Mesendoderm (in vitro differentiated cells): Measurements from ENCODE around the gene COL13A1.
A peak's percentile ranks its signal among the peaks of the same experiment; 100 is the strongest.

ENCODE experiments used
- DNase-seq: peaks from one replicate; pipeline ENCODE4 v3.0.0; 2013
- H2AK5ac ChIP-seq: 2 replicates; pipeline ENCODE4 v1.6.1; 2013; ENCODE audit warnings: low read length, inconsistent platforms
- H2BK120ac ChIP-seq: 2 replicates; pipeline ENCODE4 v1.6.1; 2013; ENCODE audit warnings: low read depth, mild to moderate bottlenecking, low read length, moderate library complexity, mixed read lengths
- H2BK15ac ChIP-seq: replicated peaks from 2 replicates; pipeline ENCODE4 v1.6.1; 2013; ENCODE audit warnings: low read depth, mild to moderate bottlenecking, moderate library complexity
- H2BK5ac ChIP-seq: 2 replicates; pipeline ENCODE4 v1.6.1; 2013; ENCODE audit warnings: low read length, inconsistent platforms
- H3K18ac ChIP-seq: 2 replicates; pipeline ENCODE4 v1.6.1; 2013; ENCODE audit warnings: mild to moderate bottlenecking, low read length, mixed read lengths
- H3K23ac ChIP-seq: one replicate; pipeline ENCODE4 v1.6.1; 2013; ENCODE audit warnings: low read length
- H3K27ac ChIP-seq: 2 replicates; pipeline ENCODE4 v1.5.1; 2013; ENCODE audit warnings: low read depth, mild to moderate bottlenecking, inconsistent platforms, low read length, moderate library complexity
- H3K27me3 ChIP-seq: 2 replicates; pipeline ENCODE4 v1.6.1; 2013; ENCODE audit warnings: low read length, control low read depth, mild to moderate bottlenecking, inconsistent platforms; ENCODE audit not compliant: insufficient read depth, poor library complexity
- H3K36me3 ChIP-seq: 2 replicates; pipeline ENCODE4 v1.6.1; 2013; ENCODE audit warnings: low read length, inconsistent platforms; ENCODE audit not compliant: control insufficient read depth, insufficient read depth
- H3K4ac ChIP-seq: one replicate; pipeline ENCODE4 v1.6.1; 2013; ENCODE audit warnings: low read depth, mild to moderate bottlenecking, low read length, moderate library complexity
- H3K4me1 ChIP-seq: 2 replicates; pipeline ENCODE4 v1.6.1; 2013; ENCODE audit warnings: low read depth, low read length, inconsistent platforms; ENCODE audit not compliant: control insufficient read depth
- H3K4me2 ChIP-seq: 2 replicates; pipeline ENCODE4 v1.6.1; 2013; ENCODE audit warnings: low read length
- H3K4me3 ChIP-seq: 2 replicates; pipeline ENCODE4 v1.5.1; 2013; ENCODE audit warnings: mild to moderate bottlenecking, low read length
- H3K56ac ChIP-seq: one replicate; pipeline ENCODE4 v1.6.1; 2013; ENCODE audit warnings: low read length
- H3K79me1 ChIP-seq: 2 replicates; pipeline ENCODE4 v1.6.1; 2013; ENCODE audit warnings: low read length, inconsistent platforms
- H3K79me2 ChIP-seq: 2 replicates; pipeline ENCODE4 v1.6.1; 2013; ENCODE audit warnings: mild to moderate bottlenecking, low read length; ENCODE audit not compliant: control insufficient read depth, insufficient read depth
- H3K9ac ChIP-seq: 2 replicates; pipeline ENCODE4 v1.6.1; 2013; ENCODE audit warnings: low read length, inconsistent platforms
- H4K5ac ChIP-seq: one replicate; pipeline ENCODE4 v1.6.1; 2013; ENCODE audit warnings: low read length
- H4K8ac ChIP-seq: one replicate; pipeline ENCODE4 v1.6.1; 2013; ENCODE audit warnings: low read depth, mild to moderate bottlenecking, control low read depth, low read length, moderate library complexity
- WGBS: extraction: QIAGEN DNeasy Blood & Tissue Kit; methylation state at CpG from one replicate; pipeline ENCODE4 v1.1.7; 2013; ENCODE audit warnings: low lambda C conversion rate, missing lambda C conversion rate; ENCODE audit not compliant: insufficient coverage; ENCODE audit errors: extremely low coverage; 5-methylcytosine and 5-hydroxymethylcytosine counted together

COL13A1 gene

DNA sequence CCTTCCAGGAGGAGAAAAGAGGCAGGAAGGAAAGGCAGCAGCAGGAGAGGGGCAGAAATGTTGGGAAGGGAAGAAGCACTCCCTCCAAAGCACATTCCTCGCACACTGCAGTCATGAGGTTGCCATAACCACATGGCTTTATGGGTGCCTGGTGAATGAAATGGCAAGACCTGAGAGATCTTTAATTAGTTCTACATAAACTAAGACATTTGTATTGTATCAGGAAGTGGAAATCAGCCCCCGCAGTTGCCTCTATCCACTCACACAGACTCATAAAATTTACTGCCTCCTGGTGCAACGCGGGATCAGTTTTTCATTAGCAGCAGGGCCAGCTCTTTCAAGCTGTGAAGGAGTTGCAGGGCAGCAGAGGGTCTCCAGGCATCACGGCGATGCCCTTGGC, 106.4 kb downstream of the COL13A1 start:
- no peak overlapping the region for H2AK5ac ChIP-seq
- DNase-seq = no peak
- no peak overlapping the region for H4K8ac ChIP-seq
- H3K36me3 ChIP-seq = no peaks in the 10 kb centered on the region
- no peak overlapping the region for H2BK120ac ChIP-seq
- no peak overlapping the region for H3K4me2 ChIP-seq
- H3K79me2 ChIP-seq = no peaks in the 10 kb centered on the region
- H3K18ac ChIP-seq = no peak overlapping the region
- no peak overlapping the region for H2BK5ac ChIP-seq
- no peak overlapping the region for H3K56ac ChIP-seq
- no peak overlapping the region for H3K27ac ChIP-seq
- no peaks in the 10 kb centered on the region for H3K27me3 ChIP-seq
- H2BK15ac ChIP-seq = no peak overlapping the region
- H3K4me1 ChIP-seq = peaks cover 10% of the 10 kb centered on the region
- H3K23ac ChIP-seq = no peak overlapping the region
- no peak overlapping the region for H3K4me3 ChIP-seq
- H3K79me1 ChIP-seq = no peaks in the 10 kb centered on the region
- H3K4ac ChIP-seq = no peak overlapping the region
- no CpG with 5 or more reads among the region's 6 CpGs for WGBS
- H3K9ac ChIP-seq = no peak overlapping the region
- no peak overlapping the region for H4K5ac ChIP-seq

DNA sequence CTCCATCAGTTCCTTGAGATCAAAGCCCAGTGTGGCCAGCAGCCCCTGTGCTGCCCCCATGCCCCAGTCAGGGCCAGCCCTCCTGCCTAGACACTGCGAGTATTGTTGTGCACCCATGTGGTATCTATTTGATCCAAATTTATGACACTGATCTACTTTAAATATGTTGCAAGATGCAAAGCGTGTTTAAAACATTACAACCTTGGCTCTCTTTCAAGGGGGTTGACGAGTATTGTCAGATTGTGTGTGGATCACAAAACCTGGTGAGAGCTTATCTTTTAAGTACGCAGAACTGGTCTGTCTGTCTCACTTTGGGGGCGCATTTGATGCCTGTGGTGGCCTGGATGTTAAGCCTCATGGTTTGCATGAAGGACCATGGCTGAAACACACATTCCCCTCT, 108.9 kb downstream of the COL13A1 start:
- Histone ChIP-seq H3K18ac (no peak overlapping the region), H3K56ac (peak overlapping the region; percentile 36), H2BK120ac (no peak overlapping the region), H3K36me3 (no peaks in the 10 kb centered on the region), H3K9ac (no peak overlapping the region), H3K4ac (no peak overlapping the region), H3K4me1 (peaks cover 10% of the 10 kb centered on the region), H3K79me1 (no peaks in the 10 kb centered on the region), H3K27me3 (no peaks in the 10 kb centered on the region), H3K23ac (no peak overlapping the region), H3K4me2 (no peak overlapping the region), H3K79me2 (no peaks in the 10 kb centered on the region), H4K5ac (no peak overlapping the region), H2AK5ac (no peak overlapping the region), H2BK15ac (no peak overlapping the region), H2BK5ac (no peak overlapping the region), H3K4me3 (no peak overlapping the region), H4K8ac (no peak overlapping the region), H3K27ac (no peak overlapping the region)
- no CpG with 5 or more reads among the region's 5 CpGs for WGBS
- no peak for DNase-seq

GRCh38 chr10:69911613-69912528, 110.2 kb downstream of the COL13A1 start:
- Histone ChIP-seq H3K4ac (peak overlapping the region; percentile 50), H3K79me2 (no peaks in the 10 kb centered on the region), H4K5ac (no peak overlapping the region), H3K4me3 (no peak overlapping the region), H2BK5ac (no peak overlapping the region), H3K4me2 (no peak overlapping the region), H3K23ac (no peak overlapping the region), H4K8ac (no peak overlapping the region), H3K27ac (no peak overlapping the region), H3K27me3 (no peaks in the 10 kb centered on the region), H3K18ac (peak overlapping the region; percentile 19), H2AK5ac (no peak overlapping the region), H3K9ac (peak overlapping the region; percentile 16), H2BK15ac (no peak overlapping the region), H3K56ac (peak overlapping the region; percentile 54), H3K4me1 (peaks cover 10% of the 10 kb centered on the region), H3K79me1 (no peaks in the 10 kb centered on the region), H3K36me3 (no peaks in the 10 kb centered on the region), H2BK120ac (no peak overlapping the region)
- WGBS = no CpG with 5 or more reads among the region's 18 CpGs
- DNase-seq = peak; percentile 42

- Histone ChIP-seq H3K79me1 (no peaks in the 10 kb centered on the region), H2AK5ac (peak overlapping the region; percentile 86), H2BK15ac (no peak overlapping the region), H3K27me3 (no peaks in the 10 kb centered on the region), H3K23ac (no peak overlapping the region), H3K56ac (peak overlapping the region; percentile 63), H3K36me3 (no peaks in the 10 kb centered on the region), H3K27ac (no peak overlapping the region), H4K5ac (no peak overlapping the region), H2BK5ac (peak overlapping the region; percentile 11), H3K79me2 (no peaks in the 10 kb centered on the region), H3K4me1 (peaks cover 10% of the 10 kb centered on the region), H4K8ac (no peak overlapping the region), H3K18ac (peak overlapping the region; percentile 19), H2BK120ac (no peak overlapping the region), H3K4me3 (no peak overlapping the region), H3K4ac (peak overlapping the region; percentile 50), H3K4me2 (no peak overlapping the region), H3K9ac (peak overlapping the region; percentile 23)
- WGBS = no CpG with 5 or more reads among the region's 4 CpGs
- DNase-seq = no peak
Observed at GRCh38 chr10:69912589-69912988, 110.9 kb downstream of the COL13A1 start.

- H3K18ac ChIP-seq = peak overlapping the region; percentile 22
- peak overlapping the region; percentile 20 for H3K4ac ChIP-seq
- no peak overlapping the region for H2AK5ac ChIP-seq
- no peaks in the 10 kb centered on the region for H3K27me3 ChIP-seq
- no peak overlapping the region for H3K27ac ChIP-seq
- H3K56ac ChIP-seq = peak overlapping the region; percentile 17
- no peak overlapping the region for H3K4me3 ChIP-seq
- no peaks in the 10 kb centered on the region for H3K36me3 ChIP-seq
- H3K4me2 ChIP-seq = no peak overlapping the region
- no peak overlapping the region for H4K8ac ChIP-seq
- peaks cover 10% of the 10 kb centered on the region for H3K4me1 ChIP-seq
- no peak overlapping the region for H2BK15ac ChIP-seq
- H2BK5ac ChIP-seq = no peak overlapping the region
- H2BK120ac ChIP-seq = no peak overlapping the region
- peak overlapping the region; percentile 6 for H3K9ac ChIP-seq
- DNase-seq = no peak
- no peak overlapping the region for H4K5ac ChIP-seq
- no peak overlapping the region for H3K23ac ChIP-seq
- no peaks in the 10 kb centered on the region for H3K79me2 ChIP-seq
- no CpG with 5 or more reads among the region's 13 CpGs for WGBS
- no peaks in the 10 kb centered on the region for H3K79me1 ChIP-seq
Observed at GRCh38 chr10:69913606-69914382, 112.1 kb downstream of the COL13A1 start.
